GM12878 (cell line): ENCODE results near the gene DUSP16. TPM values are rescaled to one million over a fixed set of nuclear protein-coding genes. Genes with fewer than 3 reads are reported as not detected.

Experiments used
- ATAC-seq: fragments of 200-7000 bp; cut with Tn5 transposase; 3 replicates; pipeline ENCODE4 v1.9.1; 2020; ENCODE audit warnings: mild to moderate bottlenecking, moderate library complexity
- BruUV-seq: library from RNA; stranded (reverse); fragments of 400-500 nt; replicated peaks from 2 replicates; lab custom pipeline; 2021; lab: Mats Ljungman, UMichigan
- CTCF ChIA-PET: fragments of 300-600 bp; sonication (Branson Sonifier 250); formaldehyde crosslinking; extraction: SDS; loops from one replicate; lab custom pipeline; 2021; ENCODE audit warnings: inconsistent platforms; lab: Yijun Ruan, JAX
- POLR2A ChIA-PET: fragments of 350-600 bp; formaldehyde crosslinking; extraction: SDS; loops from one replicate; lab custom pipeline; 2021; ENCODE audit warnings: inconsistent platforms; lab: Charles Lee
- RAD21 ChIA-PET: fragments of 300-600 bp; sonication (Branson Sonifier 250); formaldehyde crosslinking; loops from one replicate; lab custom pipeline; 2023; ENCODE audit warnings: antibody characterized with exemption; ENCODE audit not compliant: unreplicated experiment; lab: Charles Lee
- SMC1A ChIA-PET: fragments of 300-600 bp; sonication (Branson Sonifier 250); formaldehyde crosslinking; loops from one replicate; lab custom pipeline; 2023; ENCODE audit not compliant: unreplicated experiment, uncharacterized antibody; lab: Charles Lee
- DNase-seq: peaks from one replicate; pipeline ENCODE4 v3.0.0-alpha.2; 2011; ENCODE audit warnings: low read depth, low spot score
- FAIRE-seq: peaks from 3 replicates; lab custom pipeline; 2011; peaks lifted over from hg19 to GRCh38; lab: Jason Lieb, UNC
- H2AFZ ChIP-seq: 2 replicates; pipeline ENCODE4 v1.6.0; 2011; ENCODE audit warnings: low read depth, low read length, control low read depth; ENCODE audit not compliant: control insufficient read depth
- H3K27ac ChIP-seq: 2 replicates; pipeline ENCODE4 v1.5.1; 2011; ENCODE audit warnings: control low read depth; ENCODE audit not compliant: control insufficient read depth, insufficient read depth
- H3K27me3 ChIP-seq, 2 experiments: replicated peaks in 1 of 2; 2 replicates each; pipeline versions ENCODE4 v1.6.0 to v1.6.1; 2011; ENCODE audit warnings: low read length in 1 of 2; ENCODE audit not compliant: control insufficient read depth in 2 of 2, insufficient read depth in 2 of 2
- H3K36me3 ChIP-seq, 2 experiments: 2 replicates each; pipeline ENCODE4 v1.5.1; 2011; ENCODE audit warnings: low read length in 1 of 2; ENCODE audit not compliant: control insufficient read depth in 2 of 2, insufficient read depth in 2 of 2
- H3K4me1 ChIP-seq: 2 replicates; pipeline ENCODE4 v1.6.1; 2011; ENCODE audit warnings: mild to moderate bottlenecking, low read length, moderate library complexity, mixed read lengths; ENCODE audit not compliant: control insufficient read depth, insufficient read depth
- H3K4me2 ChIP-seq: 2 replicates; pipeline ENCODE4 v1.6.0; 2011; ENCODE audit warnings: control low read depth; ENCODE audit not compliant: control insufficient read depth, insufficient read depth
- H3K4me3 ChIP-seq: fragments of 200-600 bp; sonication (generic); 2 replicates; pipeline ENCODE4 v1.5.1; 2016
- H3K79me2 ChIP-seq: 2 replicates; pipeline ENCODE4 v1.6.0; 2011; ENCODE audit warnings: low read length; ENCODE audit not compliant: control insufficient read depth, insufficient read depth
- H3K9ac ChIP-seq: 2 replicates; pipeline ENCODE4 v1.8.0; 2011; ENCODE audit warnings: low read length, control low read depth, mixed read lengths; ENCODE audit not compliant: control insufficient read depth, insufficient read depth
- H3K9me3 ChIP-seq: replicated peaks from 3 replicates; pipeline ENCODE4 v1.5.1; 2011; ENCODE audit warnings: mild to moderate bottlenecking, low read length; ENCODE audit not compliant: control insufficient read depth, insufficient read depth
- H4K20me1 ChIP-seq: 2 replicates; pipeline ENCODE4 v1.6.0; 2011; ENCODE audit not compliant: control insufficient read depth, insufficient read depth
- CHD2 ChIP-seq: IDR thresholded peaks from 2 replicates; pipeline ENCODE4 v1.6.1; 2011; ENCODE audit warnings: low read depth, low read length, improper control_type of control experiment, borderline replicate concordance
- MTA3 ChIP-seq: IDR thresholded peaks from 2 replicates; pipeline ENCODE4 v1.6.1; 2012; ENCODE audit warnings: low read length, inconsistent platforms, borderline replicate concordance
- NRF1 ChIP-seq: conservative IDR thresholded peaks from 2 replicates; pipeline ENCODE4 v1.6.1; 2011; ENCODE audit warnings: mild to moderate bottlenecking, low read depth, low read length, improper control_type of control experiment
- PAX8 ChIP-seq: fragments of 450-650 bp; IDR thresholded peaks from 2 replicates; pipeline ENCODE4 v1.6.1; 2017; ENCODE audit warnings: mild to moderate bottlenecking, moderate library complexity
- SMARCA5 ChIP-seq: fragments of 450-650 bp; IDR thresholded peaks from 2 replicates; pipeline ENCODE4 v1.6.1; 2017; ENCODE audit warnings: mild to moderate bottlenecking
- SPI1 ChIP-seq: IDR thresholded peaks from 2 replicates; pipeline ENCODE4 v1.6.1; 2011; ENCODE audit warnings: low read depth, mild to moderate bottlenecking, low read length, moderate library complexity, borderline replicate concordance; ENCODE audit not compliant: insufficient read depth
- TAF1 ChIP-seq: IDR thresholded peaks from 2 replicates; pipeline ENCODE4 v1.6.1; 2011; ENCODE audit warnings: mild to moderate bottlenecking, low read depth, low read length, borderline replicate concordance
- TCF3 ChIP-seq: IDR thresholded peaks from 2 replicates; pipeline ENCODE4 v1.6.1; 2012; ENCODE audit warnings: low read depth, mild to moderate bottlenecking, low read length, borderline replicate concordance; ENCODE audit not compliant: insufficient read depth
- ZNF207 ChIP-seq: fragments of 450-650 bp; IDR thresholded peaks from 2 replicates; pipeline ENCODE4 v1.6.1; 2014; ENCODE audit warnings: antibody characterized with exemption, mild to moderate bottlenecking, borderline replicate concordance
- ZNF592 ChIP-seq: fragments of 450-650 bp; IDR thresholded peaks from 2 replicates; pipeline ENCODE4 v1.6.1; 2017; ENCODE audit warnings: mild to moderate bottlenecking, moderate library complexity
- WGBS: methylation state at CpG from one replicate; pipeline ENCODE4 v1.1.6; 2016; ENCODE audit warnings: low lambda C conversion rate; ENCODE audit not compliant: insufficient replicate concordance, insufficient coverage; ENCODE audit errors: missing lambda C conversion rate; 5-methylcytosine and 5-hydroxymethylcytosine counted together
- in situ Hi-C: fragments of 300-500 bp; cut with MboI; formaldehyde crosslinking; loops from 9 replicates; pipeline ENCODE4 v1.14.3; 2018; ENCODE audit warnings: mixed read lengths
- intact Hi-C: fragments of 100-400 bp; cut with micrococcal nuclease; formaldehyde crosslinking; loops from one replicate; pipeline ENCODE4 v1.14.2; 2022; ENCODE audit not compliant: unreplicated experiment
- polyA plus RNA-seq, 11 experiments: library from polyadenylated mRNA; depleted of rRNA in 4 of 11; unstranded in 6 of 11; stranded (reverse) in 5 of 11; fragments of >200 nt; fragmentation: Nextera tagmentation in 4 of 11; fragmentation: Illumina TruSeq in 1 of 11; extraction: Ambion mirVana in 4 of 11; extraction: Trizol in 1 of 11; gene quantifications; 1 replicate in 1 of 11; 2 replicates in 10 of 11; pipeline versions ENCODE4 v1.2.1 to v1.2.3, GENCODE V29; 2011 to 2016; ENCODE audit warnings: inconsistent platforms in 2 of 11, missing spikeins in 2 of 11, low read depth in 1 of 11
- total RNA-seq, 4 experiments: library from RNA; depleted of rRNA in 3 of 4; stranded (reverse); fragments of >200 nt in 3 of 4; fragmentation: Illumina TruSeq in 1 of 4; extraction: Trizol in 1 of 4; gene quantifications; 2 replicates each; pipeline versions ENCODE4 v1.2.1 to v1.2.3, GENCODE V29; 2013 to 2021
- TF ChIP-seq, protein P1 (sequence below): fragments of 450-650 bp; IDR thresholded peaks from 2 replicates; pipeline ENCODE4 v1.6.1; 2018; ENCODE audit warnings: mild to moderate bottlenecking, low read depth, moderate library complexity; ENCODE audit not compliant: partially characterized antibody
- TF ChIP-seq, protein P2 (sequence below): IDR thresholded peaks from 2 replicates; pipeline ENCODE4 v1.6.1; 2011; ENCODE audit warnings: borderline replicate concordance, low read depth, mild to moderate bottlenecking, moderate library complexity, mixed read lengths, low read length; ENCODE audit not compliant: insufficient read depth; ENCODE audit errors: extremely low read length

Gene DUSP16
- total and polyA plus RNA-seq, 10 of the 15 experiments (the other 5 are each of a cell fraction or from before 2014, with no cell fraction given) = 3.9 to 75.3 (median 26.8) TPM

GRCh38 chr12:12502815-12503151 lies 59.9 kb downstream of the DUSP16 start:
- DNase-seq (no peak), FAIRE-seq (no peak), ATAC-seq (peak; percentile 44)
- POLR2A ChIA-PET = interaction anchor here (0.6 to 6.0 kb wide), 12 partner anchors 16 to 710 kb away, joined by 3 to 51 read pairs (median 5); no protein-coding TSS in a partner anchor
- WGBS = 80% methylated on average over 5 of the region's 5 CpGs
- Histone ChIP-seq H3K4me3 (no peak overlapping the region), H3K4me2 (peak overlapping the region; percentile 54; the same call in 1 of the 2 replicates), H3K27ac (peak overlapping the region; percentile 78), H4K20me1 (no peaks in the 10 kb centered on the region), H3K9me3 (no peaks in the 10 kb centered on the region; the same call in 2 of the 3 replicates), H3K4me1 (peaks cover 36% of the 10 kb centered on the region), H3K36me3 (peaks cover 0 to 13% of the 10 kb centered on the region in 2 experiments; a peak in 2 of 4 replicates), H2AFZ (no peak overlapping the region; the same call in 1 of the 2 replicates), H3K27me3 (no peaks in the 10 kb centered on the region), H3K9ac (no peak overlapping the region), H3K79me2 (peaks cover 40% of the 10 kb centered on the region)
- CTCF ChIA-PET = interaction anchor here (0.9 to 5.3 kb wide), 14 partner anchors 14 to 153 kb away, joined by 3 to 72 read pairs (median 5); partner anchors contain the start of genes BORCS5 and DUSP16
- intact Hi-C loops = loop anchor here (5.0 kb wide), 1 partner anchor 120 kb away; no protein-coding TSS in a partner anchor
- SMC1A ChIA-PET = interaction anchor here (0.8 to 5.6 kb wide), 21 partner anchors 11 to 234 kb away, joined by 3 to 98 read pairs (median 6); partner anchors contain the start of gene DUSP16
- BruUV-seq = no TSS peak
- in situ Hi-C loops = no loop called here
- RAD21 ChIA-PET = interaction anchor here (0.8 to 5.6 kb wide), 16 partner anchors 16 to 234 kb away, joined by 3 to 56 read pairs (median 8); partner anchors contain the start of gene BORCS5
- no peak for TF ChIP-seq ZNF592
- peak; percentile 77; the same call in 1 of the 2 replicates for TF ChIP-seq PAX8
- TF ChIP-seq, protein P1, sequence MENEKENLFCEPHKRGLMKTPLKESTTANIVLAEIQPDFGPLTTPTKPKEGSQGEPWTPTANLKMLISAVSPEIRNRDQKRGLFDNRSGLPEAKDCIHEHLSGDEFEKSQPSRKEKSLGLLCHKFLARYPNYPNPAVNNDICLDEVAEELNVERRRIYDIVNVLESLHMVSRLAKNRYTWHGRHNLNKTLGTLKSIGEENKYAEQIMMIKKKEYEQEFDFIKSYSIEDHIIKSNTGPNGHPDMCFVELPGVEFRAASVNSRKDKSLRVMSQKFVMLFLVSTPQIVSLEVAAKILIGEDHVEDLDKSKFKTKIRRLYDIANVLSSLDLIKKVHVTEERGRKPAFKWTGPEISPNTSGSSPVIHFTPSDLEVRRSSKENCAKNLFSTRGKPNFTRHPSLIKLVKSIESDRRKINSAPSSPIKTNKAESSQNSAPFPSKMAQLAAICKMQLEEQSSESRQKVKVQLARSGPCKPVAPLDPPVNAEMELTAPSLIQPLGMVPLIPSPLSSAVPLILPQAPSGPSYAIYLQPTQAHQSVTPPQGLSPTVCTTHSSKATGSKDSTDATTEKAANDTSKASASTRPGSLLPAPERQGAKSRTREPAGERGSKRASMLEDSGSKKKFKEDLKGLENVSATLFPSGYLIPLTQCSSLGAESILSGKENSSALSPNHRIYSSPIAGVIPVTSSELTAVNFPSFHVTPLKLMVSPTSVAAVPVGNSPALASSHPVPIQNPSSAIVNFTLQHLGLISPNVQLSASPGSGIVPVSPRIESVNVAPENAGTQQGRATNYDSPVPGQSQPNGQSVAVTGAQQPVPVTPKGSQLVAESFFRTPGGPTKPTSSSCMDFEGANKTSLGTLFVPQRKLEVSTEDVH = no peak
- TF ChIP-seq NRF1 = no peak
- TF ChIP-seq, protein P2, sequence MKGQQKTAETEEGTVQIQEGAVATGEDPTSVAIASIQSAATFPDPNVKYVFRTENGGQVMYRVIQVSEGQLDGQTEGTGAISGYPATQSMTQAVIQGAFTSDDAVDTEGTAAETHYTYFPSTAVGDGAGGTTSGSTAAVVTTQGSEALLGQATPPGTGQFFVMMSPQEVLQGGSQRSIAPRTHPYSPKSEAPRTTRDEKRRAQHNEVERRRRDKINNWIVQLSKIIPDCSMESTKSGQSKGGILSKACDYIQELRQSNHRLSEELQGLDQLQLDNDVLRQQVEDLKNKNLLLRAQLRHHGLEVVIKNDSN = no peak
- no peak for TF ChIP-seq TAF1
- TF ChIP-seq TCF3 = no peak
- no peak for TF ChIP-seq CHD2
- TF ChIP-seq MTA3 = no peak
- TF ChIP-seq SPI1 = peak; percentile 42; the same call in 1 of the 2 replicates
- no peak for TF ChIP-seq ZNF207
- TF ChIP-seq SMARCA5 = no peak
